Camera-type eye (tissue), 1 donor: ENCODE results near the gene SLC49A3. TPM values are rescaled to one million over a fixed set of nuclear protein-coding genes. Genes with fewer than 3 reads are reported as not detected.

Experiments
- total RNA-seq: library from RNA; depleted of rRNA; stranded (reverse); fragments of >200 nt; gene quantifications from one replicate; pipeline ENCODE4 v1.2.3, GENCODE V29; 2014

The SLC49A3 gene
- total RNA-seq, result 3.5 TPM

DNA sequence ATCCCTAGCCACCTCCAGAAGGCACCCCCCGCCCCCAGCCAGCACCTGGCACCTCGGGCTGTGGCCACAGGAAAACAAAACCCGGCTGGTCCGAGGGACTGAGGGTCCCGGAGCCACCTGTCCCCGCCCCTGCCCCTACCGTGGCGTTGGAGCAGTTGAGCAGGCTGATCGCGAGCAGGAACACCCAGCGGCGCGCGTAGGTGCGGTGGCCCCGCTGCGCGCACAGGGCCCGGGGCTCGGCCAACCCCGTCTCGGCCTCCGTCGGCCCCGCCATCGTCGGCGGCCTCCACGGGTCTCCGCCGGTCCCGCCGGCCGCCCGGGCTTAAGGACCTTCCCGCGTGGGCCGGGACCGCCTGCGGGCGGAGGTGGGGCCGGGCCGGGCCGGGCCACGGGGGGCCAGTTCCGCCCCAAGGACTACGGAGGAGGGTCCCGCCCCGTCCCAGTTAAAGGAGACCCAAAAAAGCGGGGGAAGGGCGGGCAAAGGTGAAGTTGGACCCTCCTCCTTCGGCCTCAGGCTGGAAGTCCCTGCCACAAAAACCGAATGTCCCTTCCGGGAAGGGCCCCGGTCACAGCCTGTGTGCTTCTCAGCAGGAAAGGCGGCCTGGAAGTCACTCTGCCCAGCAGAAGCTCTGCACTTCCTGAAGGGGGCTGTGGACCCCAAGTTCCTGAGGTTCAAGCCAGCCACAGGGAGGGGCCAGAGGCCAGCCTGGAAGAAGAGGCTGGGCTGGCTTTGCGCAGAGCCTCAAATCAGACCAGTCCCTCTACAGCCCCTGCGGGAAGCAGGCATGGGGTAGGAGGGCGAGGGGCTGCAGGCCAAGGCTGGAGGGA lies at the start of gene SLC49A3:
SLC49A3 (minus strand) TSS at position 298 of the 828 bp plus-strand sequence; CDS start at position 274, 24 bp downstream.

GRCh38 chr4:705278-706082 lies 16.5 kb upstream of the SLC49A3 start, which contains the start of gene PCGF3:
Gene PCGF3 (plus strand): TSS chr4:705832. CDS start chr4:733681, 27,849 bp downstream.

GRCh38 chr4:674172-675035 lies 14.5 kb downstream of the SLC49A3 start, which contains the start of the genes ATP5ME and MYL5:
Gene ATP5ME (minus strand): TSS chr4:674276. CDS start chr4:674247, 29 bp downstream.
Gene MYL5 (plus strand): TSS chr4:674542. CDS start chr4:678027, 3,485 bp downstream.

Other genes starting within 250 kb of the SLC49A3 start
- gene ZNF721, start 190.0 kb downstream of the SLC49A3 start, total RNA-seq, result 83.1 TPM
- 54.4 TPM for gene PIGG, start 189.9 kb downstream of the SLC49A3 start, total RNA-seq
- 1.3 TPM for gene TMEM271, start 112.9 kb downstream of the SLC49A3 start, total RNA-seq
- 141 TPM for gene PDE6B, start 63.6 kb downstream of the SLC49A3 start, total RNA-seq
- gene ATP5ME, start 14.9 kb downstream of the SLC49A3 start, total RNA-seq, result 12.8 TPM
- gene MYL5, start 14.6 kb downstream of the SLC49A3 start, total RNA-seq, result 18.5 TPM
- gene PCGF3, start 16.7 kb upstream of the SLC49A3 start, total RNA-seq, result 74.4 TPM
- gene CPLX1, start 137.0 kb upstream of the SLC49A3 start, total RNA-seq, result 9.2 TPM
- 83.1 TPM for gene GAK, start 243.2 kb upstream of the SLC49A3 start, total RNA-seq
- 22.4 TPM for gene TMEM175, start 243.3 kb upstream of the SLC49A3 start, total RNA-seq